Non-pigmented ciliary epithelial cell (primary cell): ENCODE data around the gene SFXN2.
"Not testable (repeated sequence)": the region's sequence is repeated elsewhere in the genome, so short reads cannot be mapped to it uniquely, and the experiment has no call there.

Experiments used
- DNase-seq: peaks from one replicate; pipeline ENCODE4 v3.0.0-alpha.2; 2010; ENCODE audit warnings: low read depth

Gene SFXN2

GRCh38 chr10:102681696-102682095 lies 32.7 kb upstream of the SFXN2 start:
- DNase-seq: no peak

GRCh38 chr10:102682416-102682815 lies 32.0 kb upstream of the SFXN2 start:
- no peak for DNase-seq

- no peak for DNase-seq
Measured at GRCh38 chr10:102682981-102683380, 31.5 kb upstream of the SFXN2 start.

- DNase-seq: no peak
Measured at GRCh38 chr10:102683736-102684135, 30.7 kb upstream of the SFXN2 start.

- DNase-seq: no peak
Measured at GRCh38 chr10:102691285-102692066, 23.0 kb upstream of the SFXN2 start.

GRCh38 chr10:102695401-102695800 lies 19.0 kb upstream of the SFXN2 start:
- DNase-seq: not testable (repeated sequence)

GRCh38 chr10:102696736-102697135 lies 17.7 kb upstream of the SFXN2 start:
- DNase-seq: no peak

- no peak for DNase-seq
Measured at GRCh38 chr10:102698894-102699293, 15.5 kb upstream of the SFXN2 start.

GRCh38 chr10:102701272-102701671 lies 13.2 kb upstream of the SFXN2 start:
- DNase-seq: no peak

- no peak for DNase-seq
Measured at GRCh38 chr10:102701796-102702195, 12.6 kb upstream of the SFXN2 start.

- no peak for DNase-seq
Measured at GRCh38 chr10:102702742-102703141, 11.7 kb upstream of the SFXN2 start.

- DNase-seq: peak; percentile 72
Measured at GRCh38 chr10:102704915-102705314, 9.5 kb upstream of the SFXN2 start.

- no peak for DNase-seq
Measured at GRCh38 chr10:102705531-102705930, 8.9 kb upstream of the SFXN2 start.

- peak; percentile 63 for DNase-seq
Measured at GRCh38 chr10:102710609-102711008, 3.8 kb upstream of the SFXN2 start.

GRCh38 chr10:102712089-102712488 lies 2.3 kb upstream of the SFXN2 start:
- DNase-seq: no peak

GRCh38 chr10:102712843-102713538 lies 1.4 kb upstream of the SFXN2 start:
- DNase-seq: no peak

- no peak for DNase-seq
Measured at GRCh38 chr10:102713539-102713813, 960 bp upstream of the SFXN2 start.

- peak; percentile 94 for DNase-seq
Measured at GRCh38 chr10:102713814-102714620, 419 bp upstream of the SFXN2 start, which contains the start of gene ARL3. ARL3 (minus strand) TSS chr10:102714397; CDS start chr10:102714275, 122 bp downstream.

- no peak for DNase-seq
Measured at GRCh38 chr10:102715880-102716279, 1.4 kb downstream of the SFXN2 start.

GRCh38 chr10:102716900-102717565 lies 2.6 kb downstream of the SFXN2 start:
- DNase-seq: not testable (repeated sequence)

- no peak for DNase-seq
Measured at GRCh38 chr10:102718220-102718619, 3.8 kb downstream of the SFXN2 start.

- DNase-seq: no peak
Measured at GRCh38 chr10:102720337-102720736, 5.9 kb downstream of the SFXN2 start.
